ENCODE data around the gene GPD1.

DNA sequence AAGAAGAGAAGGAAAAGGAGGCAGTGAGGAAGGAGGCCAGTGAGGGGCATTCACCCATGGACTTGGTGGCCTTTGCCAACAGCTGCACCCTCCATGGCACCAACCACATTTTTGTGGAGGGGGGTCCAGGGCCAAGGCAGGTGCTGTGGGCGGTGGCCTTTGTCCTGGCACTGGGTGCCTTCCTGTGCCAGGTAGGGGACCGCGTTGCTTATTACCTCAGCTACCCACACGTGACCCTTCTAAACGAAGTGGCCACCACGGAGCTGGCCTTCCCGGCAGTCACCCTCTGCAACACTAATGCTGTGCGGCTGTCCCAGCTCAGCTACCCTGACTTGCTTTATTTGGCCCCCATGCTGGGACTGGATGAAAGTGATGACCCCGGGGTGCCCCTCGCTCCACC lies 30.1 kb upstream of the GPD1 start:
- TF ChIP-seq, protein P1, sequence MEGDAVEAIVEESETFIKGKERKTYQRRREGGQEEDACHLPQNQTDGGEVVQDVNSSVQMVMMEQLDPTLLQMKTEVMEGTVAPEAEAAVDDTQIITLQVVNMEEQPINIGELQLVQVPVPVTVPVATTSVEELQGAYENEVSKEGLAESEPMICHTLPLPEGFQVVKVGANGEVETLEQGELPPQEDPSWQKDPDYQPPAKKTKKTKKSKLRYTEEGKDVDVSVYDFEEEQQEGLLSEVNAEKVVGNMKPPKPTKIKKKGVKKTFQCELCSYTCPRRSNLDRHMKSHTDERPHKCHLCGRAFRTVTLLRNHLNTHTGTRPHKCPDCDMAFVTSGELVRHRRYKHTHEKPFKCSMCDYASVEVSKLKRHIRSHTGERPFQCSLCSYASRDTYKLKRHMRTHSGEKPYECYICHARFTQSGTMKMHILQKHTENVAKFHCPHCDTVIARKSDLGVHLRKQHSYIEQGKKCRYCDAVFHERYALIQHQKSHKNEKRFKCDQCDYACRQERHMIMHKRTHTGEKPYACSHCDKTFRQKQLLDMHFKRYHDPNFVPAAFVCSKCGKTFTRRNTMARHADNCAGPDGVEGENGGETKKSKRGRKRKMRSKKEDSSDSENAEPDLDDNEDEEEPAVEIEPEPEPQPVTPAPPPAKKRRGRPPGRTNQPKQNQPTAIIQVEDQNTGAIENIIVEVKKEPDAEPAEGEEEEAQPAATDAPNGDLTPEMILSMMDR (IDR thresholded peaks at IDR 0.05): no peak
- no peak for TF ChIP-seq POLR2A (IDR thresholded peaks at IDR 0.05)
